Hepatic stellate cell (primary cell): ENCODE measurements around the gene CD69.

ENCODE experiments used
- DNase-seq: peaks from one replicate; pipeline ENCODE4 v3.0.0; 2011; ENCODE audit warnings: low spot score

Gene CD69

GRCh38 chr12:9760699-9761418 lies at the start of gene CD69:
Gene CD69, minus strand, starts transcription at chr12:9760901. Its CDS starts 81 bp downstream, at chr12:9760820.
- DNase-seq = no peak

- DNase-seq = no peak
Observed at GRCh38 chr12:9809866-9810265, 49.2 kb upstream of the CD69 start.

GRCh38 chr12:9809338-9809737 lies 48.6 kb upstream of the CD69 start:
- no peak for DNase-seq

GRCh38 chr12:9808504-9808903 lies 47.8 kb upstream of the CD69 start:
- DNase-seq = no peak

- no peak for DNase-seq
Observed at GRCh38 chr12:9806714-9807113, 46.0 kb upstream of the CD69 start.

GRCh38 chr12:9805883-9806282 lies 45.2 kb upstream of the CD69 start:
- no peak for DNase-seq

GRCh38 chr12:9799961-9800360 lies 39.3 kb upstream of the CD69 start:
- no peak for DNase-seq

- no peak for DNase-seq
Observed at GRCh38 chr12:9797722-9798619, 37.3 kb upstream of the CD69 start.

GRCh38 chr12:9796971-9797370 lies 36.3 kb upstream of the CD69 start:
- DNase-seq = no peak

- DNase-seq = no peak
Observed at GRCh38 chr12:9796346-9796745, 35.6 kb upstream of the CD69 start.

GRCh38 chr12:9795945-9796344 lies 35.2 kb upstream of the CD69 start:
- no peak for DNase-seq

GRCh38 chr12:9794484-9795093 lies 33.9 kb upstream of the CD69 start:
- DNase-seq = no peak

- no peak for DNase-seq
Observed at GRCh38 chr12:9793779-9794395, 33.2 kb upstream of the CD69 start.

- DNase-seq = no peak
Observed at GRCh38 chr12:9792961-9793617, 32.4 kb upstream of the CD69 start.

- no peak for DNase-seq
Observed at GRCh38 chr12:9792185-9792900, 31.6 kb upstream of the CD69 start.

- no peak for DNase-seq
Observed at GRCh38 chr12:9786726-9787717, 26.3 kb upstream of the CD69 start.

- DNase-seq = no peak
Observed at GRCh38 chr12:9784816-9785215, 24.1 kb upstream of the CD69 start.

GRCh38 chr12:9784326-9784725 lies 23.6 kb upstream of the CD69 start:
- DNase-seq = no peak

- no peak for DNase-seq
Observed at GRCh38 chr12:9782547-9783382, 22.1 kb upstream of the CD69 start.
